GM08714 (cell line): Measurements from ENCODE around the gene USP11.
"Not testable (repeated sequence)": the region's sequence is repeated elsewhere in the genome, so short reads cannot be mapped to it uniquely, and the experiment has no call there.

Experiments used
- H3K4me3 ChIP-seq: fragments of 200-500 bp; sonication (Bioruptor generic); 2 replicates; pipeline ENCODE4 v1.5.1; 2014; ENCODE audit warnings: mild to moderate bottlenecking, low read length, inconsistent platforms
- ZNF274 ChIP-seq: IDR thresholded peaks from 2 replicates; pipeline ENCODE4 v1.6.1; 2012; ENCODE audit warnings: mild to moderate bottlenecking, low read depth, low read length

Gene USP11

DNA sequence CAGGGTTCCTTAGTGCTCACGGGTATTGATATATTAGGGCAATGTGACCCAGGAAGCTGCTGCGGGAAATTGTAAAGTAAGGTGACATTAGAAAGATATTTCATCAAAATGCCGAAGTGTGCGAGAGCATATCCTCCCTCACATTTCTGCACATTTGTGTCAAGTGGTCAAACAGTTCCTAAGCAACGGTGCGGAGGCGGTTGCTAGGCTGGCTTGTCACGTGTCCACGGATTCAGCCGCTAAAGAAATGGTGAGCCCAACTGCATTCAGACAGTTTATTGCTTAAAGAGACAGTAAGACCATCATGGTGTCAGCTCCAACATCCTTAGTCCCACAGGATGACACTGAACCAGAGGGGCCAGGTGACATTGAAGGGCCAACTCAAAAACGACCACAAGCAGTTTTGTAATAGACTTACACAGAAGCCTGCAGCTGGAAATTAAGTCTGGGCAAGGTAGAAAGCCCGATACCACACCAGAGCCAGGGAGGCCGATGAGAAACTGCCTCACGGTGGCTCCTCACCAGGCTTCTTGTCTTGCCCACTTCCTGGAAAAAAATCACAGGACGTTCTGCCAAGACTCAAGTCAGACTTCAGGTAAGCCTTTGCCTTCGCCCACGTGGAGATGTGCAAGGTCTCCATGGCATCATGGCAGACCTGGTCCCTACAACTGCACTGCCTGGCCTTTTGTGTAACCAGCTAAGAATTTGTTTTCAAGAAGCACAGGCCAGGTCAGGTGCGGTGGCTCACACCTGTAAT is 50.4 kb downstream of the USP11 start:
- no peak for TF ChIP-seq ZNF274
- no peak overlapping the region for H3K4me3 ChIP-seq

DNA sequence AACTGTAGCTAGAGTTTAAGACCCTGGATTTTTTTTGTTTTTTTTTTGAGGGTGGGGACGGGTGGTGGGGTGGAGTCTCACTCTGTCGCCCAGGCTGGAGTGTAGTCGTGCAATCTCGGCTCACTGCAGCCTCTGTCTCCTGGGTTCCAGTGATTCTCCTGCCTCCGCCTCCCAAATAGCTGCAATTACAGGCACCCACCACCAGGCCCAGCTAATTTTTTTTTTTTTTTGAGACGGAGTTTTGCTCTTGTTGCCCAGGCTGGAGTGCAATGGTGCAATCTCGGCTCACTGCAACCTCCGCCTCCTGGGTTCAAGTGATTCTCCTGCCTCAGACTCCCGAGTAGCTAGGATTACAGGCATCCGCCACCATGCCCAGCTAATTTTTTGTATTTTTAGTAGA is 51.8 kb downstream of the USP11 start:
- H3K4me3 ChIP-seq = not testable (repeated sequence)

- no peak for TF ChIP-seq ZNF274
- H3K4me3 ChIP-seq = no peak overlapping the region
Observed at GRCh38 chrX:47285836-47286320, 53.1 kb downstream of the USP11 start.

DNA sequence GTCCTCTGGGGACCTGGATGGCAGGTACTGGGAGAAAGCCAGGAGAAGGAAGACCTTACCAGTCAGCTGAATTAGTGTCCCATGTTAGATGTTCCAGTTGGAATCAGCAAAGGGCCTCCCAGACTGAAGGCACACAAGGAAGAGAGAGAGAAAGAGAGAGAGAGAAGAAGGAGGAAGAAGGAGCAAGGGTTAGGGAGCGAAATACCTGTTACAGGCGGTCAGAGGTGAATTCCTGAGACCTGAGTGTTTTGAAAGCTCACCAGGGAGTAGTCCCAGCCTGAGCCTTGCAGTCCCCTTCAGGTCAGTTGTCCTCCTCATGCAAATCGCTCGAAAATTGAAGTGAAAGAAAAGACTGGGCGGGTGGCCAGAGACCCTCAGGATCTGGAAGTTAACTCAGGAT is 60.3 kb downstream of the USP11 start:
- TF ChIP-seq ZNF274 = no peak
- no peak overlapping the region for H3K4me3 ChIP-seq

DNA sequence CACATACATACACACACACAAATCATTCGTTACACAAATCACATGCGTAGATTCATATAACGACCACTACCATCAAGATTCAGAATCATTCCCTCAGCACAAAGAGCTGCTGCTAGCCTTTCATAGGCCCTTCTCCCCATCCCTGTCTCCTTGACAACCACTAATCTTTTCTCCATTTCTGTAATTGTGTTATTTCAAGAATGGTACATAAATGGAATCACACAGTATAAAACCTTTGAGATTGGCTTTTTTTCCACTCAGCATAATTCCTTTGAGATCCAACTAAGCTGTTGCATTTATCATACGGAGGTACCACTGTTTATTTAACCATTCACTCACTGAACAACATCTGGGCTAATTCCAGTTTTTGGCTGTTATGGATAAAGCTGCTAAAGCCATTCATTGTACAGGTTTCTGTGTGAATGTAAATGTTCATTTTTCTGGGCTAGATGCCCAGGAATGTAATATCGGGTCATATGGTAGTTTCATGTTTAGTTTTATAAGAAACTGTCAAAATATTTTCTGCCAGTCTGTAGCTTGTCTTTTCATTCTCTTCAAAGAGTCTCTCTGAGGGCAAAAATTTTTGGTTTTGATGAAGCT is 64.1 kb downstream of the USP11 start:
- TF ChIP-seq ZNF274 = no peak

GRCh38 chrX:47297874-47298273 is 65.1 kb downstream of the USP11 start:
- H3K4me3 ChIP-seq = no peak overlapping the region
- TF ChIP-seq ZNF274 = no peak

More for the DNA sequence above, 64.1 kb downstream of the USP11 start:
- no peak overlapping the region for H3K4me3 ChIP-seq
